OCI-LY3 (cell line): Measurements from ENCODE around the gene PEBP1.

ENCODE experiments used
- CTCF ChIP-seq: fragments of 200-600, 300-600 bp; sonication (generic); IDR thresholded peaks from 2 replicates; pipeline ENCODE4 v1.5.1; 2014; ENCODE audit warnings: antibody characterized with exemption, low read length, low read depth
- EZH2phosphoT487 ChIP-seq: fragments of 200-600 bp; shearing (Covaris generic); IDR thresholded peaks from 2 replicates; pipeline ENCODE4 v1.6.1; 2018; ENCODE audit warnings: antibody characterized with exemption, mixed run types, low read depth

GRCh38 chr12:118137148-118137678 lies 1.3 kb downstream of the PEBP1 start:
- TF ChIP-seq CTCF: no peak
- no peak for TF ChIP-seq EZH2phosphoT487
